Esophagus muscularis mucosa (tissue), 4 donors: ENCODE measurements around the gene SLC19A3. TPM values are rescaled to one million over a fixed set of nuclear protein-coding genes. Genes with fewer than 3 reads are reported as not detected.

Experiments used
- DNase-seq: peaks from one replicate; pipeline ENCODE4 v3.0.0-alpha.2; 2017; ENCODE audit errors: extremely low spot score
- H3K27ac ChIP-seq, 4 donors: fragments of 200-600 bp; sonication (generic); replicated peaks in 1 of 4; 1 replicate in 3 of 4; 2 replicates in 1 of 4; pipeline ENCODE4 v1.5.1; 2016 to 2019; ENCODE audit warnings: mild to moderate bottlenecking in 1 of 4
- H3K27me3 ChIP-seq, 4 donors: fragments of 200-600 bp; sonication (generic); one replicate each; pipeline versions ENCODE4 v1.5.1 to v1.6.0; 2016 to 2019
- H3K36me3 ChIP-seq, 4 donors: fragments of 200-600 bp; sonication (generic); one replicate each; pipeline ENCODE4 v1.5.1; 2016 to 2019
- H3K4me1 ChIP-seq, 4 donors: fragments of 200-600 bp; sonication (generic); one replicate each; pipeline ENCODE4 v1.5.1; 2016 to 2019
- H3K4me3 ChIP-seq, 4 donors: fragments of 200-600 bp; sonication (generic); 1 replicate in 2 of 4; 2 replicates in 2 of 4; pipeline ENCODE4 v1.5.1; 2016 to 2019; ENCODE audit warnings: mild to moderate bottlenecking in 4 of 4, moderate library complexity in 1 of 4
- H3K9me3 ChIP-seq, 4 donors: fragments of 200-600 bp; sonication (generic); 1 replicate in 3 of 4; 2 replicates in 1 of 4; pipeline ENCODE4 v1.5.1; 2016 to 2019
- EP300 ChIP-seq: sonication (generic); formaldehyde crosslinking; IDR thresholded peaks from one replicate; pipeline ENCODE4 v1.6.1; 2017; ENCODE audit warnings: antibody characterized with exemption
- POLR2A ChIP-seq: fragments of 450-650 bp; IDR thresholded peaks from one replicate; pipeline ENCODE4 v1.6.1; 2017; ENCODE audit warnings: antibody characterized with exemption, moderate library complexity, mild to moderate bottlenecking, low read depth
- POLR2AphosphoS5 ChIP-seq, 2 donors: sonication (generic); formaldehyde crosslinking; IDR thresholded peaks; one replicate each; pipeline ENCODE4 v1.6.1; 2017; ENCODE audit warnings: antibody characterized with exemption in 2 of 2
- WGBS: methylation state at CpG from one replicate; pipeline ENCODE4 v1.1.5; 2018; 5-methylcytosine and 5-hydroxymethylcytosine counted together
- intact Hi-C: fragments of 100-400 bp; cut with DNase I; formaldehyde crosslinking; loops from one replicate; pipeline ENCODE4 v1.15.1; 2023
- total RNA-seq, 4 donors: library from RNA; depleted of rRNA; stranded (reverse); fragments of >200 nt; gene quantifications; one replicate each; pipeline versions ENCODE4 v1.1.0 to v1.2.1, GENCODE V29; 2016
- TF ChIP-seq, protein P1 (sequence below), 3 experiments: fragments of 200-600 bp in 2 of 3; fragments of 450-650 bp in 1 of 3; sonication (generic) in 2 of 3; IDR thresholded peaks; one replicate each; pipeline ENCODE4 v1.5.1; 2017 to 2019; ENCODE audit warnings: antibody characterized with exemption in 3 of 3, mild to moderate bottlenecking in 2 of 3, moderate library complexity in 1 of 3

Gene SLC19A3
- total RNA-seq = 1 to 10 TPM in 1 of 4 donors, under 1 TPM in 3; 0.40 to 1.5 (median 0.69) TPM

DNA sequence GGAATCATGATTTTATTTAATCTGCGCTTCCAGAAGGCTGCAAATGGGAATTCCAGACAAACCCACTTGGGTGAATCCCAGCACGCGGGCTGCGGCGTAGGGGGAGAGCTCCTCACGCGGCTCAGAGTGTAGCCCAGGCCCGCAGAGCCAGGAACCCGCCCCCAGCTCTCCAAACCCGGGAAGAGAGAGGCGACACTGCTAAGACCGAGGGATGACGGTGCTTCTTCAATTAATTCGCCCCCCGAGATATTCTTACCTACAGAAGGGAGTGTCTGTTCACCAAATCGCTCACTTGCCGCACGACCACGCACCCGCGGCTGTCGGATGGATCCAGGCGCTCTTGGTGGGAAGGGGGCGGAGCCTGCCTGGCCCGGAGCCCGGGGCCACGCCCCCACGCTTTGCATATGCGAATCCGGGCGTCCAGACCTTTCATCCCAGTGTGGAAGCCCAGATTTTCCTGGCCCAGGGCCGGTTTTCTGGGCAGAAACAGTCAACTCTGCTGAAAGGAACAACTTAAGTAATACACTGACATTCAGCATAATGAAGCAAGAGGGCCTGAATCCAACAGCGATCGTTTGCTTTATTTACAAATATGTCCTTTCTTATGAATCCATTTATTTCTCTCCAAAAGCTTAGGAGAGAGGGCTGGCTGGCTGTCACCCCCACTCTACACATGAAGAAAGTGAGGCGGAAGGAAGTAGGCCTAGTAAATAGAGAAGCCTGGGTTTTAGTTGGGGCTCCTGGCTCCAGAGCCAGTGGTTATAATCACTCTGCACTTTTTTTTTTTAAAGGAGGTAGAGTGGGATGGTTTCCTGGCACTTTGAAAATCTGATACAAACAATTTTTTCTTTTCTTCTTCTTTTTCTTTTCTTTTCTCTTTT, at the start of gene SLC19A3:
Gene SLC19A3 (minus strand): TSS at position 342 of the 881 bp plus-strand sequence. CDS start 15,710 bp downstream, outside the sequence.
- peak within 1 kb of the TSS; percentile 58 to 80 (median 65) for H3K27ac ChIP-seq
- H3K9me3 ChIP-seq = no peaks in the 10 kb centered on the region
- WGBS = 4% methylated on average over 27 of the region's 35 CpGs
- peaks cover 0 to 22% (median 19%) of the 10 kb centered on the region in 4 donors for H3K4me1 ChIP-seq
- H3K36me3 ChIP-seq = no peaks in the 10 kb centered on the region
- intact Hi-C loops = loop anchor here (5.0 kb wide), 1 partner anchor 61 kb away; no protein-coding TSS in a partner anchor
- no peaks in the 10 kb centered on the region for H3K27me3 ChIP-seq
- DNase-seq = peak; percentile 93
- TF ChIP-seq POLR2AphosphoS5 (IDR thresholded peaks at IDR 0.05) = peak; percentile 32 to 37
- TF ChIP-seq, protein P1, sequence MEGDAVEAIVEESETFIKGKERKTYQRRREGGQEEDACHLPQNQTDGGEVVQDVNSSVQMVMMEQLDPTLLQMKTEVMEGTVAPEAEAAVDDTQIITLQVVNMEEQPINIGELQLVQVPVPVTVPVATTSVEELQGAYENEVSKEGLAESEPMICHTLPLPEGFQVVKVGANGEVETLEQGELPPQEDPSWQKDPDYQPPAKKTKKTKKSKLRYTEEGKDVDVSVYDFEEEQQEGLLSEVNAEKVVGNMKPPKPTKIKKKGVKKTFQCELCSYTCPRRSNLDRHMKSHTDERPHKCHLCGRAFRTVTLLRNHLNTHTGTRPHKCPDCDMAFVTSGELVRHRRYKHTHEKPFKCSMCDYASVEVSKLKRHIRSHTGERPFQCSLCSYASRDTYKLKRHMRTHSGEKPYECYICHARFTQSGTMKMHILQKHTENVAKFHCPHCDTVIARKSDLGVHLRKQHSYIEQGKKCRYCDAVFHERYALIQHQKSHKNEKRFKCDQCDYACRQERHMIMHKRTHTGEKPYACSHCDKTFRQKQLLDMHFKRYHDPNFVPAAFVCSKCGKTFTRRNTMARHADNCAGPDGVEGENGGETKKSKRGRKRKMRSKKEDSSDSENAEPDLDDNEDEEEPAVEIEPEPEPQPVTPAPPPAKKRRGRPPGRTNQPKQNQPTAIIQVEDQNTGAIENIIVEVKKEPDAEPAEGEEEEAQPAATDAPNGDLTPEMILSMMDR (IDR thresholded peaks at IDR 0.05) = no peak
- no peak for TF ChIP-seq POLR2A
- TF ChIP-seq EP300 = no peak
- peak within 1 kb of the TSS; percentile 51 to 58 (median 52) for H3K4me3 ChIP-seq

DNA sequence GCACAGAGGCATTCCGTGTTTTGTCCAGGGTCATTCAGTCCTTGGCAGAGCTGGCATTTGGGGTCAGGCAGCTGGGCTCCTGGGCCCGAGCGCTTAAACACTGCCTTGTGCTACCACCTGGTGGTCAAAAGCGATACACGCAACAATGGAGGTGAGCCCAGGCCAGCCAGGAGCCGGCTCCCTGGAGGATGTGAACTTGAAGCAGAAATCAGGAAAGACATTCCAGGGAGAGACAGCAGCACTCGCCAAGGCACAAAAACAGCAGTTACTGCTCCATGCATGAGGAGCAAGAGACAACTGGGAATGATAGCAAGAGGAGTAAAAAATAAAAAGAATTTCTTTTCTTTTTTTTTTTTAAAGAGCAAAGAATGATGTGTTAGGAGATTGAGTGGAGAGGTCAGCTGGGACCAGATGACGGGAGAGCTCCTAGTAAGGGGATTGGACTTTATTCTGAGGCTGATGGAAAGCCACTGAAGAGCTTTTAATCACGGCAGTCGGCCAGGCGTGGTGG, 48.6 kb upstream of the SLC19A3 start:
- Histone ChIP-seq H3K27me3 (no peaks in the 10 kb centered on the region), H3K36me3 (no peaks in the 10 kb centered on the region), H3K4me3 (no peak overlapping the region), H3K9me3 (no peaks in the 10 kb centered on the region), H3K4me1 (peaks cover 0 to 9% (median 8%) of the 10 kb centered on the region in 4 donors), H3K27ac (peak overlapping the region in 1 of 4 donors; percentile 32)
- no peak for DNase-seq
- TF ChIP-seq, protein P1 (IDR thresholded peaks at IDR 0.05) = peak; percentile 83 to 94 (median 88)
- TF ChIP-seq POLR2A (no peak), POLR2AphosphoS5 (IDR thresholded peaks at IDR 0.05) (peak in 1 of 2 donors; percentile 41), EP300 (no peak)
- WGBS = 22% methylated on average over 11 of the region's 11 CpGs
- intact Hi-C loops = loop anchor here (1.0 to 5.0 kb wide), 3 partner anchors 108 to 359 kb away; partner anchors contain the start of gene AGFG1

DNA sequence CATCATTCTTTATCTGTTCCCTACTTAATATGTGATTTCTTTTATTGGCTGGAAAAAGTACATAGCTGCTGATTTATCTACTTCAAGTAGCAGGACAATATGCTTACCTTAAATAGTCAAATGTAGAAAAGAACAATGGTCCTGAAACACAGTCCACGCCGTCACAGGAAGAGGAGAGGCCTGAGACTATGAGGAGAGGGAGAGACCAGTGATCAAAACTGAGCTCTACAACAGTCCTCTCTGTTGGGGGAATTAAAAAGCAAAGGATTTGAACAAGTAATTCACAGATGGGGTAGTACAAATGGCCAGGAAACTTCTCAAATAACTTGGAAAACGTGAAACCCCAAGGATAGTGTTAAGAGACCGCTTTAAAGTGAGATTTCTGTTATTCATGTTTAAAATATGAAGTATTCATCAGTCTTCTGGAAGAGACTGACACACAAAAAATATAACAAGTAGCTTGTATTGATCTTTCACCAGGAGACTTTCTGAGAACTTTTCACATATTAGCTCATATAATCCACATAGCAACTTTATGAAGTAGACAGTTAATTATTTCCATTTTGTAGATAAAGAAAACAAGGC, 48.1 kb upstream of the SLC19A3 start:
- H3K27ac ChIP-seq = peak overlapping the region in 1 of 4 donors; percentile 32
- WGBS = 63% methylated on average over 4 of the region's 4 CpGs
- peaks cover 0 to 9% (median 8%) of the 10 kb centered on the region in 4 donors for H3K4me1 ChIP-seq
- no peaks in the 10 kb centered on the region for H3K27me3 ChIP-seq
- no peak overlapping the region for H3K4me3 ChIP-seq
- intact Hi-C loops = loop anchor here (1.0 to 5.0 kb wide), 3 partner anchors 108 to 359 kb away; partner anchors contain the start of gene AGFG1
- TF ChIP-seq POLR2AphosphoS5 (IDR thresholded peaks at IDR 0.05) = no peak
- TF ChIP-seq POLR2A = no peak
- no peak for TF ChIP-seq EP300
- TF ChIP-seq, protein P1 (IDR thresholded peaks at IDR 0.05) = no peak
- no peaks in the 10 kb centered on the region for H3K36me3 ChIP-seq
- no peak for DNase-seq
- H3K9me3 ChIP-seq = no peaks in the 10 kb centered on the region

DNA sequence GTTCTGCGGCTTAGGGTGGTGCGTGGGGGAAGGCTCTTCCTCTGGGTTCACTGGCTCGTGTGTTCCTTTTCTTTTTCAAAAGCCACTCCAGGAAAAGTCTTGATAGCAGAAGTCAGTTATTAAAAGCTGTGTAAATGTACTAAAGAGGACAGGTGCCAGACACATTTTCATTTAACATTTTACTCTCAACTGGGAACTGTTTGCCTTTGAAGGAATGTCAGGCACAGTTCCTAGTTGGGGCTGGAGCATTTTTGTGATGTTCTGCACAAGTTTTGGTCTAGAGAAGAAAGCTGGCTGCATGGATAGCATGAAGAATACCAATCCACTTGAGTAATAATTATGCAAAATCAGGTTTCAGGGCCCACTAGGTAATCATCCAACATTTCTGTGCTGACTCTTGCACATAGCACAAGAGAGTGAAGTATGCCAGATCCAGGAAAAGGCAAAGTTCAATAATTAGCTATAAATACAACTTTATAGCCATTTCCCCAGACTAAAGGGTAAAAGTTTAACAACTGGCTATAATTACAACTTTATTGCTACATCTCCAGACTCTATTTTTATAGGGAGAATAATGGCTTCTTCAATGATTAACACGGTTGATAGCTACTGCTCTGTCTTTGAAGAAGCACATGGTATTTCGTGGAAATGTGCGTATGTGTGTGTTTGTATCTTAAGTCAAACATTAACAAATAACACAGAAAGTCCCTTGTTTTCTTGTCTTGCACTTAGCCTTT, 44.1 kb upstream of the SLC19A3 start:
- 75% methylated on average over 6 of the region's 6 CpGs for WGBS
- TF ChIP-seq POLR2A (no peak), POLR2AphosphoS5 (IDR thresholded peaks at IDR 0.05) (no peak), EP300 (no peak)
- TF ChIP-seq, protein P1 (IDR thresholded peaks at IDR 0.05) = no peak
- H3K27ac ChIP-seq = no peak overlapping the region
- intact Hi-C loops = no loop called here
- DNase-seq = no peak
- no peaks in the 10 kb centered on the region for H3K27me3 ChIP-seq
- H3K9me3 ChIP-seq = no peaks in the 10 kb centered on the region
- peaks cover 0 to 9% (median 8%) of the 10 kb centered on the region in 4 donors for H3K4me1 ChIP-seq
- no peaks in the 10 kb centered on the region for H3K36me3 ChIP-seq
- H3K4me3 ChIP-seq = no peak overlapping the region
